ENCODE measurements around the gene UBE2G1.

Gene UBE2G1

DNA sequence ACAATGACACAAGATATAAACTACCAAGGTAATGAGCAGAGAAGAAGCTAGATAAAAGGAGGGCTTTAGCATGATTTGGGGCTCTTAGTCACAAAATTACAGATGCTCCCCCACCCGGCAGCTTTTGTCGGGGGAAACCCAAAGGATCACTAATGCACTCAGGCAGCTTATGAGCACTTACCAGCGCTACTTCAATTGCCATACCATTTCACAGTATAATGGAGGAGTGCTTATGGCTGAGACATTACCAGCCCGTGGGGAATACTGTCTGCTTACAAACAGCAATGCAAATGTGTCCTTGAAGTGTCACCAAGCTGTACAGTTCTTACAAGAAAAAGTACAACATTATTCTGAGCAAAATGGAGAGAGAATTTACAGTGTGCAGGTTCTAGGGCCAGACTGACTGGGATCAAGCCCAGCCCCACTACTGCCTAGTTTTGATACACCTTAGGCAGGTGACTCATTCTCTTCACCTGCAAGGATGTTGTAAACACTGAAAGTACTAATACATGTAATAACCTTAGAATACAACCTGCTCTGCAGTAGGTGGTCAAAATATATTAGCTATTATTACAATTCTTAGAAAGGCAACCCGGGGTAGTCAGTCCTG is 119.0 kb downstream of the UBE2G1 start:
- DNase-seq (ENCODE audit: low read depth), result no peak

DNA sequence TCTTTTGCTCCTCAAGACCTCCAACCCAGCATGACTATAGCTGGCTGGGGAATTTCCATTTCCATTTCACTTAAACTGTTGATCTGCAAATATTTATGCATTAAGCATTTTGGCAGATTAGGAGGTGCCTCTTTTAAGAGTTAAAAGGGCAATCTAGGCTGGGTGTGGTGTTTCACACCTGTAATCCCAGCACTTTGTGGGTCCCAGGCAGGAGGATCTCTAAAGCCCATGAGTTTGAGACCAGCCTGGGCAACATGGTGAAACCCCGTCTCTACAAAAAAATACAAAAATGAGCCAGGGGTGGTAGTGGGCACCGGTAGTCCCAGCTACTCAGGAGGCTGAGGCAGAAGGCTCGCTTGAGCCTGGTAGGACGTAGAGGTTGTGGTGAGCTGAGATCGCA is 119.8 kb downstream of the UBE2G1 start:
- DNase-seq (ENCODE audit: low read depth), result no peak

DNA sequence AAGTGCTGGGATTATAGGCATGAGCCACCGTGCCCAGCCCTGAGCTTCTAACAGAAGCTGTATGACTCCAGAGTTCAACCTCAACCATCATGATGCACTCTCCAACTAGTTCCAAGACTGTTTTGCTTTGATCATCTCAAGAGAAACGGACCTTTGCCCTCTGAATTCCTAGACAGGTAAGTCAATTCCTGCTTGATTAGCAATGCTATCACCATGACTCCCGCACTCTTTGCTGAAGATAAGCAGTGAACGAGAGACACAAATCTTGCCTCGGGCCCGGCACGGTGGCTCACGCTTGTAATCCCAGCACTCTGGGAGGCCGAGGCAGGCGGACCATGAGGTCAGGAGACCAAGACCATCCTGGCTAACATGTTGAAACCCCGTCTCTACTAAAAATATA is 124.9 kb downstream of the UBE2G1 start:
- no peak for DNase-seq (ENCODE audit: low read depth)

DNA sequence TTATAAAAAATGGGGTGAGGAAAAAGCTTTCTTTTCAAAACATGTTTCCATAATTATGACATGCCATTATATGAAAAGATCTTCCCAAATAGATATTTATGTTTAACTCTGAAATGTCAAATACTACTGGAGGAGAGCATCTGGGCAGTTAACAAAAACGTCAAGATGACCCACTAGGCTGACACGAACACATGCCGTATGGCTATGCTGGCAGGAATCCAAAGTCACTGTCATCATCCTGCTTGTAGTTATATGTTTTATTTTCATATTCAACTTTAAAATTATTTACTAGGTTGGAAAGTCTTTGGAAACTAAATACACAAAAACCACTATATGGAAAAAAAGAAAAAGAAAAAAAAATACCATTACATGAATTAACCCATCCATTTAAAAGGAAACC is 130.0 kb downstream of the UBE2G1 start:
- no peak for DNase-seq (ENCODE audit: low read depth)

DNA sequence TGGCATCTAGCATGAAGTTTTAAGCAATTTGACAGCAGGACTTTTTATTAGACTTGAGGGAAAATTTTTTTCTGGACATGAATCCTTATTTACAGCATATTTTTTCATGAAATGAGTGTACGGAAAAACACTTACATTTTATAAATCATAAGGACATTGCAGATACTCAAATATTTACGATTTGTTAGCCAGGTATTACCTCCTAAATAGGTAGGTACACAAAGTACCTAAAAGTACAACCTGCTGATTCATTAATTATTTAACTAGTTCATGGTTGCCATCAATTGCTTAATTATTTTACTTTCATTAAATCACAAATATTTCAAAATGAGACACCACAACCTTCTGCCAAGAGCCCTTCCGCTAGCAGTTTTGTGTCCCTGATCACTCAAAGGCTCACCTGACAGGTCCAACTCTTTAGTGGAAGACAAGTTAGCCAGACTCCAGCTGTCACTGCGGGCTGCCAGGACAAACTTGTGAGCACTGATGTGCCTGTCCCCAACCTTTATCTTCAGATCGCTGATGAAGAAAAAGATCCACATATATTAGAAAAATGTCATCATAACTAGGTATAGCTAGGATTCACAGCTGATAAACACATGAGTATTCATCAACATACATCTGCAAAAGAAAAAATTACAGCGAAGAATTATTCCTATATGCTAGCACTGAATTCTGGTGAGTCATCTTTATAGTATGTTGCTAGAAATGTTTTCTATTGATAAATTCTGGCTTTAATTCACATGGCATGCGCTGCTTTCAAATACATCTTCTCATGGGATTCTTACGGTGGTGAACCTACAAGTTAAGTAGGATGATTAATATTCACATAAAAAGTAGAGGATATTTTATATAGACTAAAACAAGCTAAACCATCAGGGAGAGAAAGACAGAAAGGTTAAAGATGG is 130.8 kb downstream of the UBE2G1 start:
- no peak for DNase-seq (ENCODE audit: low read depth)

DNA sequence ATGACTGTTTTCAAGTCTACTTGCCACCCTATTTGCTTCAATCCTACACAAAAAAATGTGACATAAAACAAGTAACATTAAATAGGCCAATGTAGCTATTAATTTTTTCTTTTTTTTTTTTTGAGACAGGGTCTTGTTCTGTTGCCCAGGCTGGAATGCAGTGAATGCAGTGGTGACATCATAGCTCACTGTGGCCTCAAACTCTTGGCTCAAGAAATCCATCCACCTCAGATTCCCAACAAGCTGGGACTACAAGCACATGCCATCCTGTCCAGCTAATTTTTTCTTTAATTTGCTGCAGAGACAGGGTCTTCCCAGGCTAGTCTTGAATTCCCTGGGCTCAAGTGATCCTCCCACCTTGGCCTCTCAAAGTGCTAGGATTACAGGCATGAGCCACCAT is 132.1 kb downstream of the UBE2G1 start:
- DNase-seq (ENCODE audit: low read depth), result no peak

DNA sequence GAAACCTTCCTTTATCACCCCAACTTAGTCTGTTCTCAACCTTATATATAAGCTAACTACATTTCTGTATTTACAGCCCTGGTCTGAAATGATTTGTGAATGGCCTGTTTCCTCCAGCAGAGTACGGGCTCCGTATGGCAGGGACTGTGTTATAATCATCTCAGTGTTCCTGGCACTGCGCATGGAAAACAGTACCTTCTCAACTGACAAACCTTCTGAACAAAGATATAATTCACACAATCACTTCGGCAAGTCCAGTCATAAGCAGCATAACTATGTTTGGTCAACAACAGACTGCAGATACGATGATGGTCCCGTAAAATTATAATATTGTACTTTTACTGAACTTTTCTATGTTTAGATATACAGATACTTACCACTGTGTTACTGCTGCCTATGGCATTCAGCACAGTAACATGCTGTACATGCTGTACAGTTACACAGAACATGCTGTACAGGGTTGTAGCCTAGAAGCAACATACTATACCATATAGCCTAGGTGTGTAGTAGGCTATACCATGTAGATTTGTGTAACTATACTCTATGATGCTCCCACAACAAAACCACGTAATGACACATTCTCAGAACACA is 132.7 kb downstream of the UBE2G1 start:
- DNase-seq (ENCODE audit: low read depth), result no peak

DNA sequence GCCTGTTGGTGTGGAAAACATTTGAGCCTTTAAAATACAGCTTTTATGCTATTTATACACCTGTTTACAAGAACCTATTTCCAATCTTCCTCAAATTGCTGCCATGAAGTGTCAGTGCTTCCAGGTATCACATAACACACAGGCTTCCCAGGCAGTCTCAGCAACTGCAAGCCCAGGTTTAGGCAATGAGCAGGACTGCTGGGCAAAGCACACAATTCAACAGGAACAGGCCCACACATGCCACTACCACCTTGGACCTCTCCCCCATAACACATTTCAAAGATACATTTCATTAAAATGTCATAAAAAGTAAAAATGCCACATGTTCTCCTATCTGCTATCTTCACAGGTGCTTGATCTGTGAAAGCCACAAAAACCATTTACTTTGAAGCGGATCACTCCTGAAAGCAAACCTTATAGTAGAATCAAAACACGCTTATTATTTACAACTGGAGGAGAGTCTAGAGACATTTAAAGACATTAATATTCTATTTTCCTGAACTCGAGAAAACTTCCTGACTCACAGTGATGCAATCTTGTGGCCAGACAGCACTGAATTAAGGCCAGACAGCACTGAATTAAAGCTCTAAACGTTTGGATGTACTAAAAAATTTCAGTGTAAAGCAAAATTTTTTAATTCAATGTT is 134.2 kb downstream of the UBE2G1 start:
- no peak for DNase-seq (ENCODE audit: low read depth)

DNA sequence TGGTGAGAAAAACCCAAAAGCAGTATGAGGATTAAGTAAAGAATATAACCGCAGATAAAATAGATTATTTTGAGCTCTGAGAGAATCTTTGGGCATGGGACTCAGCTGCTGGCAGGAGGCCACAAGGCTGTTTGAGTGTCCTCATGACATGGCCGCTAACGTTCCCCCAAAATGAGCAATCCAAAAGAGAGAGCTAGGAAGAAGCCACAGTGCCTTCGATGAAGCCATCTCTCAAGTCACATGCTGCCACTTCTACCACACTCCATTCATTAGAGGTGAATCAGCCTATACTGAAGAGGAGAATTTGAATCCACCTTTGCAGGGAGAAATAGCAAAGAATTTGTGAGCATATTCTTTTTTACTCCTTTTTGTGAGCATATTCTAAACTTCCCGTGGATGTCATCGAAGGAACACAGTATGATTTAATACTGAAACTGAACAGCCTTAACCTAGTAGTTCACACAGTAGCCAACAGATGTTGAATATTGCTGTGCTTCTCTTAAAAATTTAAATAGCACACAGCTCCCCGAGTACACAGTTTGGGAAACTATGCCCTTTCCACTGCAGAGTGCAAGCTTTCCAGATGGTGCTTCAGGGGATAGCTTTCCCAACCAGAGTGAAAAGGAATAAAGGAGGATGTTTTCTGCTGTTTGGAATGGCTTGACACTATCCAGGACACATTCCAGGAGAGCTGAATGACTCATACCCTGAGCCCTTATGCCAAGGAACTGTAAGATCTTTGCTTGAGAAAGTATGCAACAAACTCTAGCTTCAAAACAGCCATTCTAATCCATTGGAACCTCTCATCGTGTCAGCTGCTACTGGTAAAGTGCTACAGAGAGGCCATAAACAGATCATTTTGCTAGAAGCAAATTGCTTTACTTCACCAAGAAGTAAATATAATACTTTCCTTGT is 136.6 kb downstream of the UBE2G1 start:
- DNase-seq (ENCODE audit: low read depth), result no peak

DNA sequence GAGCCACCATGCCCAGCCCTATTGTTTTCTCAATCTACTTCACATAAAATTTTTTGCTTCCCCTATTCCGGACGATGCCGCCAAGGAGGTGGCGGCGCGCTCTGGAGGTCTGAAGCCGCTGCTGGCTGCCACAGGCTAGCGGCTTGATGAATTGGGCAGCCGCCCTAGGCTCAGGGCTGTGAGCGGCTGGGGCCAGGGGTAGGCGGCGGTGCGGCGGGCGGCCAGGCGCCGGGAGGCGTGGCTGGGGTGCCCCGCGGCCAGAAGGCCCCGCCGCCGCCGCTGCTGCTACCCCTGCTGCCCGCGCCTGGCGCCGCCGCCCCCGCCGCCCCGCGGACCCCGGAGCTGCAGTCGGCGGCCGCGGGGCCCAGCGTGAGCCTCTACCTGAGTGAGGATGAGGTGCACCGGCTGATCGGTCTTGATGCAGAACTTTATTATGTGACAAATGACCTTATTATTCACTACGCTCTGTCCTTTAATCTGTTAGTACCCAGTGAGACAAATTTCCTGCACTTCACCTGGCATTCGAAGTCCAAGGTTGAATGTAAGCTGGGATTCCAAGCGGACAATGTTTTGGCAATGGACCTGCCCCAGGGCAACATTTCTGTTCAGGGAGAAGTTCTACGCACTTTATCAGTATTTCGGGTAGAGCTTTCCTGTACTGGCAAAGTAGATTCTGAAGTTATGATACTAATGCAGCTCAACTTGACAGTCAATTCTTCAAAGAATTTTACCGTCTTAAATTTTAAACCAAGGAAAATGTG is 144.4 kb downstream of the UBE2G1 start:
- DNase-seq (ENCODE audit: low read depth), result no peak

DNA sequence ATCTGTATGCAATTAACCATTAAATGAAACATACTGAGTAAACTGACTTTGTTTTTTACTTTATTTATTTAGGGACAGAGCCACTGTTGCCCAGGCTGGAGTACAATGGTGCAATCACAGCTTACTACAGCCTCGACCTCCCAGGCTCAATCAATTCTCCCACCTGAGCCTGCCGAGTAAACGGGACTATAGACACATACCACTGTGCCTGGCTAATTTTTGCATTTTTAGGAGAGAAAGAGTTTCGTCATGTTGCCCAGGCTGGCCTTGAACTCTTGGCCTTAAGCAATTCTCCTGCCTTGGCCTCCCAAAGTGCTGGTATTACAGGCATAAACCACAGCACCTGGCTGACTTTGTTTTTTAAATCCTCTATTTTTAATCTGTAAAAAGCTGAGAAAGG is 145.3 kb downstream of the UBE2G1 start:
- DNase-seq (ENCODE audit: low read depth), result no peak

DNA sequence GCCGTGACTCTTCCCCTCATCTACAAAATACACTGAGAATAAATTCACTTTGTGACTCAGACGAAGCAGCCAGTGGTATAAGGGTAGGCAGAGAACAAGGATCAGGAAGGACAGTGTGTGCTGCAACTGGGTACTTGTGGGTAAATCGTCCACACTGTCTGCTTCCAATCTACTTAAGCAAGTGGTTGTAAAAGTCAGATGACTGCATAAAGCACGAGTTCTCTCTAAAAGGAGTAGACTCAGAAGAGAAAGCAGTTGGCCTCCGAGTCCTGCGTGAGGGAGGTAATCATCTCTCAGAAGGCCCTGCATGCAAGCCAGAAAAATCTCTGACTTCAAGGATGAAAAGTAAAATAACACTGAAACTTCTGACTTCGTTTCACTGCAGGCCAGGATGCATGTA is 145.8 kb downstream of the UBE2G1 start:
- no peak for DNase-seq (ENCODE audit: low read depth)
